Stomach (tissue), 9 donors: ENCODE results near the gene SNRPB. TPM values are rescaled to one million over a fixed set of nuclear protein-coding genes. Genes with fewer than 3 reads are reported as not detected.
"Not testable (repeated sequence)": the region's sequence is repeated elsewhere in the genome, so short reads cannot be mapped to it uniquely, and the experiment has no call there.

ENCODE experiments used
- DNase-seq, 2 donors: peaks; one replicate each; pipeline versions ENCODE4 v3.0.0 to v3.0.0-alpha.2; 2013 to 2019
- H3K27ac ChIP-seq, 5 donors: fragments of 200-600 bp in 4 of 5; sonication (generic) in 4 of 5; one replicate each; pipeline ENCODE4 v1.5.1; 2013 to 2019; ENCODE audit warnings: mild to moderate bottlenecking in 1 of 5, moderate library complexity in 1 of 5
- H3K27me3 ChIP-seq, 3 donors: fragments of 200-600 bp; sonication (generic); one replicate each; pipeline ENCODE4 v1.5.1; 2017 to 2019; ENCODE audit warnings: mixed run types in 1 of 3
- H3K36me3 ChIP-seq, 4 donors: fragments of 200-600 bp; sonication (generic); 1 replicate in 3 of 4; 2 replicates in 1 of 4; pipeline ENCODE4 v1.5.1; 2016 to 2019
- H3K4me1 ChIP-seq, 4 donors: fragments of 200-600 bp; sonication (generic); one replicate each; pipeline ENCODE4 v1.5.1; 2016 to 2019
- H3K4me3 ChIP-seq, 4 donors: fragments of 200-600 bp; sonication (generic) in 3 of 4; one replicate each; pipeline ENCODE4 v1.5.1; 2016 to 2019; ENCODE audit warnings: mild to moderate bottlenecking in 1 of 4
- H3K9me3 ChIP-seq, 4 donors: fragments of 200-600 bp; sonication (generic); one replicate each; pipeline ENCODE4 v1.5.1; 2016 to 2019
- EP300 ChIP-seq: sonication (generic); formaldehyde crosslinking; IDR thresholded peaks from one replicate; pipeline ENCODE4 v1.6.1; 2017; ENCODE audit warnings: antibody characterized with exemption
- POLR2A ChIP-seq, 4 donors: fragments of 450-650 bp; IDR thresholded peaks; one replicate each; pipeline ENCODE4 v1.6.1; 2016; ENCODE audit warnings: antibody characterized with exemption in 4 of 4, control low read depth in 2 of 4, mild to moderate bottlenecking in 1 of 4, moderate library complexity in 1 of 4
- POLR2AphosphoS5 ChIP-seq, 3 donors: sonication (generic); formaldehyde crosslinking; IDR thresholded peaks; one replicate each; pipeline ENCODE4 v1.6.1; 2016; ENCODE audit warnings: antibody characterized with exemption in 3 of 3
- WGBS, 5 donors: extraction: QIAGEN DNeasy Blood & Tissue Kit in 3 of 5; methylation state at CpG; one replicate each; pipeline versions ENCODE4 v1.1.5 to v1.1.7; 2013 to 2018; 5-methylcytosine and 5-hydroxymethylcytosine counted together
- intact Hi-C: fragments of 100-400 bp; cut with DNase I; formaldehyde crosslinking; loops from one replicate; pipeline ENCODE4 v1.15.1; 2023; ENCODE audit warnings: low total_unique reads
- polyA plus RNA-seq, 3 donors: library from polyadenylated mRNA; stranded (reverse); fragments of 200-250 nt; gene quantifications; one replicate each; pipeline ENCODE4 v1.2.3, GENCODE V29; 2013
- total RNA-seq, 5 donors: library from RNA; depleted of rRNA; stranded (reverse); fragments of >200 nt; gene quantifications; one replicate each; pipeline versions ENCODE4 v1.1.0 to v1.2.3, GENCODE V29; 2014 to 2016
- TF ChIP-seq, protein P1 (sequence below), 7 experiments: fragments of 450-650 bp in 4 of 7; fragments of 200-600 bp in 3 of 7; sonication (generic) in 3 of 7; IDR thresholded peaks; one replicate each; pipeline ENCODE4 v1.5.1; 2016 to 2019; ENCODE audit warnings: antibody characterized with exemption in 7 of 7, control low read depth in 2 of 7, mild to moderate bottlenecking in 1 of 7
- donor health status: healthy with polysubstance abuse.
- donor health status: Bipolar disorder and iron deficiency.
- donor health status: healthy.

Gene SNRPB
- total and polyA plus RNA-seq, 8 donors, result 46.4 to 329 (median 178) TPM

DNA sequence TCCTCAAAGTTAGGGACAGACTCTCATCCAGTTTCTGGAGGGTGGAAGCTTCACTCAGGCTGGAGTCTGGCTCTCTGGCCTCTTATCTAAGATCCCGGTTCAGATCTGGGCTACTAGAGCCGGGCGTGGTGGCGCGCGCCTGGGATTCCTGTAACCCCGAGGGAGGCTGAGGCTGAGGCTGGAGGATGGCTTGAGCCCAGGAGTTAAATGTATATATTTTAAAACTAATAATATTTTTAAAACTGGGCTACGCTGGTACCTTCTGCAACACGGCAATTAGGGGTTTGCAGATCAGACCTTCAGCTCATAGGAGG, 38.8 kb upstream of the SNRPB start:
- Histone ChIP-seq H3K4me1 (peaks cover 10 to 21% (median 17%) of the 10 kb centered on the region in 4 donors), H3K36me3 (no peaks in the 10 kb centered on the region), H3K27me3 (peaks cover 0 to under 1% (median 0%) of the 10 kb centered on the region in 3 donors), H3K27ac (peak overlapping the region; percentile 46 to 88 (median 83)), H3K9me3 (no peaks in the 10 kb centered on the region), H3K4me3 (peak overlapping the region; percentile 72 to 90 (median 85))
- 35 to 50% (median 40%) methylated on average over 9 of the region's 9 CpGs for WGBS, 5 donors
- no peak for TF ChIP-seq POLR2A (IDR thresholded peaks at IDR 0.05)
- TF ChIP-seq, protein P1, sequence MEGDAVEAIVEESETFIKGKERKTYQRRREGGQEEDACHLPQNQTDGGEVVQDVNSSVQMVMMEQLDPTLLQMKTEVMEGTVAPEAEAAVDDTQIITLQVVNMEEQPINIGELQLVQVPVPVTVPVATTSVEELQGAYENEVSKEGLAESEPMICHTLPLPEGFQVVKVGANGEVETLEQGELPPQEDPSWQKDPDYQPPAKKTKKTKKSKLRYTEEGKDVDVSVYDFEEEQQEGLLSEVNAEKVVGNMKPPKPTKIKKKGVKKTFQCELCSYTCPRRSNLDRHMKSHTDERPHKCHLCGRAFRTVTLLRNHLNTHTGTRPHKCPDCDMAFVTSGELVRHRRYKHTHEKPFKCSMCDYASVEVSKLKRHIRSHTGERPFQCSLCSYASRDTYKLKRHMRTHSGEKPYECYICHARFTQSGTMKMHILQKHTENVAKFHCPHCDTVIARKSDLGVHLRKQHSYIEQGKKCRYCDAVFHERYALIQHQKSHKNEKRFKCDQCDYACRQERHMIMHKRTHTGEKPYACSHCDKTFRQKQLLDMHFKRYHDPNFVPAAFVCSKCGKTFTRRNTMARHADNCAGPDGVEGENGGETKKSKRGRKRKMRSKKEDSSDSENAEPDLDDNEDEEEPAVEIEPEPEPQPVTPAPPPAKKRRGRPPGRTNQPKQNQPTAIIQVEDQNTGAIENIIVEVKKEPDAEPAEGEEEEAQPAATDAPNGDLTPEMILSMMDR (IDR thresholded peaks at IDR 0.05), result no peak
- no peak for TF ChIP-seq EP300
- TF ChIP-seq POLR2AphosphoS5 (IDR thresholded peaks at IDR 0.05), result no peak
- intact Hi-C loops, result no loop called here
- no peak for DNase-seq

DNA sequence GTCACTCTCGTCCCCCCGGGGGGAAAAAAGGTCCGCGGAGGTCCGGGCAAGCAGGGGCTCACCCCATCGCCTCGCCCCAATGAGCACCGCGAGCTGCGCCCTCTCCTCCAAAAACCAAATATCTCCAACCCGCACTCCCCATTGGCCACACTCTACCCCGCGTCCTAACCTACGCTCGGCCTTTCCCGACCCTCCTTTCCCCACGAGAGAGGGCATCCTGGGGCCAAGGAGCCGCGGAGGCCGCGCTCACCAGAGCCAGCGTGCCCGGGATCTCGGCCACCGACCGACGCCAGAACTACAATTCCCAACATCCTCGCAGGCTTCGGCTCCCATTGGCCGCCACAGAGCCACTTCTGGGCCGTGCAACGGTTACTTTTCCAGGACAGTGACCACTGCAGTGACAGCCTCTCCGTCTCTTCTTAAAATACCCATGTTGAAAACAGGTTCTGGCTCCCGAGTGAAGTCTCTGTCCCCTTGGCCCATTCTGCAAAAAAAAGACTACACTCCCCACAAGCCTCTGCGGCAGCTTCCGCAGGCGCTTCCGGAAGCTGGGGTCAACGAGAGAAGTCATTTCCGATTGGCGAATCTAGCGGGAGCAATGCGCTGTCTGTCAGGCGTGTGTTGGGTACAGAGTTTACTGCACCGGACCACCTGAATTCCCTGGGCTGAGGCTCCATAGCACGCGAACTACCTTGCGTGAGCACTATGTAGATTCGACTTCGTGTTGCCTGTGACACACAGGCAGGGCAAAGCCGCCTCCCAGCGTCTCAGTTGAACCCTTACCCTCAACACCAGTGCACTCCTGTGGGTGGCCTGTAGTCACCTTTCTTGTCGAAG, 38.3 kb upstream of the SNRPB start, which contains the start of gene ZNF343:
ZNF343 (minus strand) TSS at position 285 of the 837 bp plus-strand sequence. CDS start 15,020 bp downstream, outside the sequence.
- no peaks in the 10 kb centered on the region for H3K9me3 ChIP-seq
- peak within 1 kb of the TSS; percentile 67 to 88 (median 83) for H3K27ac ChIP-seq
- TF ChIP-seq POLR2AphosphoS5 (IDR thresholded peaks at IDR 0.05) (peak in 2 of 3 donors; percentile 72 to 75), POLR2A (IDR thresholded peaks at IDR 0.05) (peak in 1 of 4 donors; percentile 52)
- TF ChIP-seq, protein P1 (IDR thresholded peaks at IDR 0.05), result no peak
- peak within 1 kb of the TSS; percentile 72 to 90 (median 85) for H3K4me3 ChIP-seq
- H3K36me3 ChIP-seq, result no peaks in the 10 kb centered on the region
- no peaks in the 10 kb centered on the region for H3K27me3 ChIP-seq
- whole genome bisulfite sequencing, 5 donors, result 0 to 1% (median 0%) methylated on average over 31 to 53 of the region's 53 CpGs
- intact Hi-C loops, result no loop called here
- peak; percentile 79 to 95 for DNase-seq
- peaks cover 10 to 21% (median 17%) of the 10 kb centered on the region in 4 donors for H3K4me1 ChIP-seq

DNA sequence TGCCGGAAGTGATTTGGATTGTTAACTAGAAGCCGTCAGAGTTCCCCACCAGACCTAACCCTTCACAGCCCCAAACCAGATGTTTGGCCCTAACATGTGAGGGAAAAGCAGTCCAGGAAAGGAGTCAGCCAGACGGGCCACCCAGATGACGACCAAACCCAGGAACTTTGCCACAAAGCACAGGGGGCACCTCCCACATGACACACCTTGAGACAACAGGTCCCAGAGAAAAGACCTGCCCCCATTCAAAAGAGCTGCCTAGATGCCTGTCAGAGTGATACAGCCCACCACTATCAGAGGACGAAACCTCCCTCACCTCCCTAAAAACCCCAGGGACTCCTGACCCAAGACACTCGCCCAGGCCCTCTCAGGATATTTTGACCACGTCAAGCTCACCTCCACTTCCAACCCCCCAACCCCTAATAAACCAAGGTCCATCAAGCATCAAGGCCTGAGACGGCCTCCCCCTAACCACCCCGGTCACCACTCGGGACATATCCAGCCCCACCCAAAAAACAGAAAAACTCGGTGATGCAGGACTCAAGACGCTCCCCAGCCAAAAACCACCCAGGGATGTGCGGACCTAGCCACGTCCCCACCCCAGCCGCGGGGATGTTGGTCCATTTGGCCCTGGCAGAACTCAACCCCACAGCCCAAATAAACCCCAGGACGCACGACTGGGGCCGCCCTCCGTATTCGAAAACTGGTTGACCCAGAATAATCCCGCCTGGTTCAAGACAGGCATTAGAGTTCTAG, 37.5 kb upstream of the SNRPB start:
- H3K4me1 ChIP-seq, result peaks cover 10 to 21% (median 17%) of the 10 kb centered on the region in 4 donors
- no peaks in the 10 kb centered on the region for H3K9me3 ChIP-seq
- H3K36me3 ChIP-seq, result no peaks in the 10 kb centered on the region
- TF ChIP-seq, protein P1 (IDR thresholded peaks at IDR 0.05), result no peak
- TF ChIP-seq EP300 (no peak), POLR2A (IDR thresholded peaks at IDR 0.05) (no peak)
- DNase-seq, result peak; percentile 27 to 83
- intact Hi-C loops, result no loop called here
- H3K27ac ChIP-seq, result peak overlapping the region; percentile 67 to 88 (median 83)
- H3K27me3 ChIP-seq, result no peaks in the 10 kb centered on the region
- 8 to 18% (median 11%) methylated on average over 7 to 22 of the region's 22 CpGs for WGBS, 5 donors
- peak overlapping the region; percentile 72 to 90 (median 85) for H3K4me3 ChIP-seq

DNA sequence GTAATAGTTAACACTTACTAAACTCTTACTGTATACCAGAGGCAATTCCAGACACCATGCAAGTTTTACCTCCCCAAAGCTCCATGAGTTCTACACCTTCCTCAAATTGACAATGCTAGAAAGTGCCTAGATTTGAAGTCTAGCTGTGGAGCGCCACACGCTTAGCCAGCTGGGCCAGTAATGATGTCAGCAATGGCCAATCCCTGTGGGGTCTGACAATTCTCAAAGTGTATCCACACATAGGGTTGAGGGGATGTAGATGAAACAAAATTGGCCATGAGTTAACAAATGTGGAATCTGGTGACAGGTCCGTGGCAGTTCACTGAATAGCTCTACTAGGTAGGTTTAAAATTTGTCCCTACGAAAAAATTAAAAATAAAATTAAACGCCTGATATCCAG, 36.9 kb upstream of the SNRPB start:
- Histone ChIP-seq H3K36me3 (no peaks in the 10 kb centered on the region), H3K4me3 (peak overlapping the region; percentile 72 to 90 (median 85)), H3K27me3 (no peaks in the 10 kb centered on the region), H3K4me1 (peaks cover 10 to 21% (median 17%) of the 10 kb centered on the region in 4 donors), H3K9me3 (no peaks in the 10 kb centered on the region), H3K27ac (peak overlapping the region in 3 of 5 donors; percentile 82 to 88 (median 83))
- TF ChIP-seq EP300 (no peak), POLR2AphosphoS5 (IDR thresholded peaks at IDR 0.05) (no peak), POLR2A (IDR thresholded peaks at IDR 0.05) (no peak)
- TF ChIP-seq, protein P1 (IDR thresholded peaks at IDR 0.05), result no peak
- WGBS, 5 donors, result 79 to 84% (median 82%) methylated on average over 5 of the region's 5 CpGs
- intact Hi-C loops, result no loop called here
- peak in 1 of 2 donors; percentile 25 for DNase-seq

- H3K4me3 ChIP-seq, DNase-seq, H3K36me3 ChIP-seq, H3K27ac ChIP-seq, H3K9me3 ChIP-seq, intact Hi-C loops, H3K27me3 ChIP-seq: not testable (repeated sequence)
- H3K4me1 ChIP-seq, result peaks cover 10 to 21% (median 17%) of the 10 kb centered on the region in 4 donors
- WGBS, 5 donors, result 90 to 98% (median 93%) methylated on average over 3 of the region's 5 CpGs
Observed at GRCh38 chr20:2506426-2506825, 35.8 kb upstream of the SNRPB start.

DNA sequence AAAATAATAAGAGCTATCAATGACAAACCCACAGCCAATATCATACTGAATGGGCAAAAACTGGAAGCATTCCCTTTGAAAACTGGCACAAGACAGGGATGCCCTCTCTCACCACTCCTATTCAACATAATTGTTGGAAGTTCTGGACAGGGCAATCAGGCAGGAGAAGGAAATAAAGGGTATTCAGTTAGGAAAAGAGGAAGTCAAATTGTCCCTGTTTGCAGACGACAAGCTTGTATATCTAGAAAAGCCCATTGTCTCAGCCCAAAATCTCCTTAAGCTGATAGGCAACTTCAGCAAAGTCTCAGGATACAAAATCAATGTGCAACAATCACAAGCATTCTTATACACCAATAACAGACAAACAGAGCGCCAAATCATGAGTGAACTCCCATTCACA, 34.2 kb upstream of the SNRPB start:
- WGBS, 5 donors, result 79 to 95% (median 87%) methylated on average over 2 of the region's 2 CpGs
- H3K9me3 ChIP-seq, H3K4me3 ChIP-seq, intact Hi-C loops, H3K27me3 ChIP-seq, DNase-seq, H3K27ac ChIP-seq: not testable (repeated sequence)
- H3K4me1 ChIP-seq, result peaks cover 10 to 21% (median 17%) of the 10 kb centered on the region in 4 donors
- peaks cover 4 to 18% (median 11%) of the 10 kb centered on the region in 4 donors for H3K36me3 ChIP-seq
